Spleen (tissue), 11 donors: ENCODE data around the gene MAPKAP1. TPM values are rescaled to one million over a fixed set of nuclear protein-coding genes. Genes with fewer than 3 reads are reported as not detected.

Experiments
- DNase-seq: peaks from one replicate; pipeline ENCODE4 v3.0.0-alpha.2; 2020
- H3K27ac ChIP-seq, 8 donors: fragments of 200-600 bp; sonication (generic) in 7 of 8; 1 replicate in 4 of 8; 2 replicates in 4 of 8; pipeline versions ENCODE4 v1.5.0 to v1.8.0; 2016 to 2021; ENCODE audit warnings: inconsistent platforms in 4 of 8, mild to moderate bottlenecking in 4 of 8, moderate library complexity in 1 of 8
- H3K27me3 ChIP-seq, 7 donors: fragments of 200-600 bp; sonication (generic) in 6 of 7; replicated peaks in 1 of 7; 1 replicate in 4 of 7; 2 replicates in 3 of 7; pipeline versions ENCODE4 v1.5.0 to v1.8.0; 2016 to 2021; ENCODE audit warnings: inconsistent platforms in 3 of 7, mild to moderate bottlenecking in 1 of 7
- H3K36me3 ChIP-seq, 6 donors: fragments of 200-600 bp; sonication (generic) in 5 of 6; 1 replicate in 4 of 6; 2 replicates in 2 of 6; pipeline versions ENCODE4 v1.5.0 to v1.8.0; 2016 to 2021; ENCODE audit warnings: inconsistent platforms in 2 of 6
- H3K4me1 ChIP-seq, 6 donors: fragments of 200-600 bp; sonication (generic) in 5 of 6; 1 replicate in 3 of 6; 2 replicates in 3 of 6; pipeline versions ENCODE4 v1.5.0 to v1.8.0; 2016 to 2021; ENCODE audit warnings: inconsistent platforms in 3 of 6
- H3K4me3 ChIP-seq, 8 donors: fragments of 200-600 bp; sonication (generic) in 7 of 8; 1 replicate in 4 of 8; 2 replicates in 4 of 8; pipeline versions ENCODE4 v1.5.0 to v1.8.0; 2016 to 2021; ENCODE audit warnings: inconsistent platforms in 4 of 8, mild to moderate bottlenecking in 4 of 8, moderate library complexity in 2 of 8
- H3K9me3 ChIP-seq, 8 donors: fragments of 200-600 bp; sonication (generic) in 7 of 8; 1 replicate in 4 of 8; 2 replicates in 4 of 8; pipeline versions ENCODE4 v1.5.0 to v1.8.0; 2016 to 2021; ENCODE audit warnings: inconsistent platforms in 4 of 8
- CTCF ChIP-seq, 11 experiments: fragments of 200-600 bp in 7 of 11; fragments of 450-650 bp in 4 of 11; sonication (generic) in 4 of 11; IDR thresholded peaks in 8 of 11; conservative IDR thresholded peaks in 3 of 11; 1 replicate in 7 of 11; 2 replicates in 4 of 11; pipeline versions ENCODE4 v1.4.0 to v1.8.0; 2016 to 2021; ENCODE audit warnings: antibody characterized with exemption in 11 of 11, inconsistent platforms in 4 of 11, mild to moderate bottlenecking in 1 of 11
- POLR2A ChIP-seq, 3 donors: fragments of 450-650 bp; IDR thresholded peaks; one replicate each; pipeline ENCODE4 v1.5.1; 2017; ENCODE audit warnings: antibody characterized with exemption in 3 of 3, mild to moderate bottlenecking in 1 of 3
- POLR2AphosphoS5 ChIP-seq, 3 donors: sonication (generic); formaldehyde crosslinking; IDR thresholded peaks; one replicate each; pipeline ENCODE4 v1.5.1; 2017; ENCODE audit warnings: antibody characterized with exemption in 3 of 3
- WGBS, 5 donors: extraction: QIAGEN DNeasy Blood & Tissue Kit in 3 of 5; methylation state at CpG; one replicate each; pipeline versions ENCODE4 v1.1.5 to v1.1.7; 2013 to 2018; 5-methylcytosine and 5-hydroxymethylcytosine counted together
- intact Hi-C: fragments of 100-400 bp; cut with DNase I; formaldehyde crosslinking; loops from one replicate; pipeline ENCODE4 v1.15.0; 2023; ENCODE audit warnings: low total_unique reads
- polyA plus RNA-seq, 3 donors: library from polyadenylated mRNA; stranded (reverse); fragments of 200-250 nt; gene quantifications; one replicate each; pipeline ENCODE4 v1.2.1, GENCODE V29; 2013
- total RNA-seq, 7 donors: library from RNA; depleted of rRNA in 3 of 7; stranded (reverse); fragments of >200 nt in 3 of 7; fragmentation: NEBNext Ultra II Directional in 4 of 7; extraction: Animal tissue kit (Norgen Biotek cat#: 25700) in 4 of 7; gene quantifications; one replicate each; pipeline versions ENCODE4 v1.1.0 to v1.2.1, GENCODE V29; 2016 to 2021
- donor health status: healthy with polysubstance abuse.
- donor health status: DM: no; HTN: no; CAD: no; lungs with moderate emphysema.
- donor health status: DM: no; HTN: no; CAD: no.
- donor health status: Bipolar disorder and iron deficiency.
- donor health status: healthy.
- donor health status: DM: no; HTN: no; CAD: no.
- donor health status: DM: yes; HTN: yes; CAD: no.

MAPKAP1 gene
- total and polyA plus RNA-seq, 10 donors: 37.2 to 77.2 (median 60.4) TPM

GRCh38 chr9:125429476-125430160 lies 277.4 kb downstream of the MAPKAP1 start:
- WGBS, 5 donors: 91 to 96% (median 94%) methylated on average over 14 to 20 of the region's 20 CpGs
- H3K27ac ChIP-seq: no peak overlapping the region
- peak; percentile 67 for DNase-seq
- no peaks in the 10 kb centered on the region for H3K27me3 ChIP-seq
- TF ChIP-seq POLR2A (IDR thresholded peaks at IDR 0.05) (no peak), CTCF (IDR thresholded peaks at IDR 0.05 in 8 of 11, conservative IDR thresholded peaks at IDR 0.05 in 3 of 11) (no peak)
- intact Hi-C loops: no loop called here
- H3K36me3 ChIP-seq: no peaks in the 10 kb centered on the region
- no peaks in the 10 kb centered on the region for H3K9me3 ChIP-seq
- no peaks in the 10 kb centered on the region for H3K4me1 ChIP-seq
- no peak overlapping the region for H3K4me3 ChIP-seq

GRCh38 chr9:125428902-125429467 lies 278.0 kb downstream of the MAPKAP1 start:
- WGBS, 5 donors: 77 to 84% (median 80%) methylated on average over 7 to 16 of the region's 16 CpGs
- intact Hi-C loops: no loop called here
- TF ChIP-seq POLR2AphosphoS5 (IDR thresholded peaks at IDR 0.05) (no peak), CTCF (IDR thresholded peaks at IDR 0.05 in 8 of 11, conservative IDR thresholded peaks at IDR 0.05 in 3 of 11) (no peak), POLR2A (IDR thresholded peaks at IDR 0.05) (no peak)
- H3K4me3 ChIP-seq: no peak overlapping the region
- no peaks in the 10 kb centered on the region for H3K9me3 ChIP-seq
- H3K27me3 ChIP-seq: no peaks in the 10 kb centered on the region
- H3K27ac ChIP-seq: no peak overlapping the region
- DNase-seq: peak; percentile 39
- no peaks in the 10 kb centered on the region for H3K36me3 ChIP-seq
- no peaks in the 10 kb centered on the region for H3K4me1 ChIP-seq

- H3K27ac ChIP-seq: no peak overlapping the region
- DNase-seq: no peak
- H3K4me3 ChIP-seq: no peak overlapping the region
- H3K36me3 ChIP-seq: no peaks in the 10 kb centered on the region
- no peaks in the 10 kb centered on the region for H3K27me3 ChIP-seq
- 83 to 100% (median 88%) methylated on average over 4 to 10 of the region's 10 CpGs for WGBS, 5 donors
- TF ChIP-seq CTCF (IDR thresholded peaks at IDR 0.05 in 8 of 11, conservative IDR thresholded peaks at IDR 0.05 in 3 of 11) (peak in 6 of 11 experiments; percentile 18 to 55 (median 44)), POLR2AphosphoS5 (IDR thresholded peaks at IDR 0.05) (no peak), POLR2A (IDR thresholded peaks at IDR 0.05) (no peak)
- no peaks in the 10 kb centered on the region for H3K4me1 ChIP-seq
- no peaks in the 10 kb centered on the region for H3K9me3 ChIP-seq
- intact Hi-C loops: no loop called here
Measured at GRCh38 chr9:125428060-125428901, 278.7 kb downstream of the MAPKAP1 start.

- intact Hi-C loops: no loop called here
Measured at GRCh38 chr9:125427556-125427955, 279.5 kb downstream of the MAPKAP1 start.

More at GRCh38 chr9:125427556-125427955, 279.5 kb downstream of the MAPKAP1 start:
- H3K9me3 ChIP-seq: no peaks in the 10 kb centered on the region
- WGBS, 5 donors: 81 to 95% (median 95%) methylated on average over 5 to 18 of the region's 18 CpGs
- no peaks in the 10 kb centered on the region for H3K4me1 ChIP-seq
- no peak for TF ChIP-seq POLR2AphosphoS5 (IDR thresholded peaks at IDR 0.05)
- no peak for TF ChIP-seq CTCF (IDR thresholded peaks at IDR 0.05 in 8 of 11, conservative IDR thresholded peaks at IDR 0.05 in 3 of 11)
- TF ChIP-seq POLR2A (IDR thresholded peaks at IDR 0.05): no peak
- H3K27me3 ChIP-seq: no peaks in the 10 kb centered on the region
- no peak overlapping the region for H3K4me3 ChIP-seq
- no peaks in the 10 kb centered on the region for H3K36me3 ChIP-seq
- no peak for DNase-seq
- no peak overlapping the region for H3K27ac ChIP-seq
